MM.1S (cell line): ENCODE results near the gene SEPTIN3.

Experiments used
- CTCF ChIP-seq: fragments of 300-600 bp; sonication (generic); IDR thresholded peaks from 2 replicates; pipeline ENCODE4 v1.5.1; 2016; ENCODE audit warnings: antibody characterized with exemption, low read length, mixed read lengths
- EZH2 ChIP-seq: fragments of 300-600 bp; sonication (generic); optimal IDR thresholded peaks from 2 replicates; pipeline ENCODE3; 2017; ENCODE audit warnings: low read depth, mild to moderate bottlenecking, antibody characterized with exemption, low read length, mixed read lengths
- EZH2phosphoT487 ChIP-seq: fragments of 300-600 bp; sonication (generic); IDR thresholded peaks from 2 replicates; pipeline ENCODE4 v1.6.1; 2018; ENCODE audit warnings: antibody characterized with exemption, low read length

- TF ChIP-seq CTCF (no peak), EZH2phosphoT487 (no peak), EZH2 (no peak)
Observed at GRCh38 chr22:41992496-41992895, 23.3 kb downstream of the SEPTIN3 start.
